A673 (cell line): ENCODE data around the gene LIPF. TPM values are rescaled to one million over a fixed set of nuclear protein-coding genes. Genes with fewer than 3 reads are reported as not detected.

Experiments
- BruUV-seq: library from RNA; stranded (reverse); fragments of 400-500 nt; replicated peaks from 2 replicates; lab custom pipeline; 2021; lab: Mats Ljungman, UMichigan
- CTCF ChIA-PET: fragments of 300-600 bp; sonication (Branson Sonifier 250); formaldehyde crosslinking; loops from one replicate; lab custom pipeline; 2022; ENCODE audit warnings: antibody characterized with exemption; lab: Charles Lee
- POLR2A ChIA-PET: fragments of 300-600 bp; sonication (Branson Sonifier 250); formaldehyde crosslinking; loops from one replicate; lab custom pipeline; 2022; ENCODE audit warnings: antibody characterized with exemption; ENCODE audit not compliant: low non-redundant PET; lab: Charles Lee
- DNase-seq: peaks from one replicate; pipeline ENCODE4 v3.0.0-alpha.2; 2015; ENCODE audit warnings: low spot score
- H3K27ac ChIP-seq: fragments of 200-600 bp; sonication (generic); 2 replicates; pipeline ENCODE4 v1.5.1; 2016; ENCODE audit warnings: mixed run types, low read depth, mild to moderate bottlenecking, mixed read lengths, antibody characterized with exemption, low read length; ENCODE audit not compliant: poor library complexity, severe bottlenecking
- H3K27me3 ChIP-seq: fragments of 200-600 bp; sonication (generic); replicated peaks from 2 replicates; pipeline ENCODE4 v1.6.1; 2017; ENCODE audit warnings: mixed run types, low read depth, mild to moderate bottlenecking, mixed read lengths, antibody characterized with exemption, low read length; ENCODE audit not compliant: insufficient read depth, poor library complexity
- H3K36me3 ChIP-seq: fragments of 200-600 bp; sonication (generic); 2 replicates; pipeline ENCODE4 v1.6.1; 2016; ENCODE audit warnings: mixed run types, mild to moderate bottlenecking, mixed read lengths, antibody characterized with exemption, low read length; ENCODE audit not compliant: insufficient read depth, poor library complexity, severe bottlenecking
- H3K4me1 ChIP-seq: fragments of 200-600 bp; sonication (generic); 2 replicates; pipeline ENCODE4 v1.6.1; 2017; ENCODE audit warnings: mixed run types, mild to moderate bottlenecking, mixed read lengths, antibody characterized with exemption, low read length; ENCODE audit not compliant: insufficient read depth, poor library complexity, severe bottlenecking
- H3K4me3 ChIP-seq: fragments of 200-600 bp; sonication (generic); 2 replicates; pipeline ENCODE4 v1.5.1; 2016; ENCODE audit warnings: low read depth, mixed run types, mild to moderate bottlenecking, mixed read lengths, low read length; ENCODE audit not compliant: poor library complexity, severe bottlenecking
- H3K9me3 ChIP-seq: fragments of 200-600 bp; sonication (generic); 2 replicates; pipeline ENCODE4 v1.6.1; 2016; ENCODE audit warnings: mixed run types, low read depth, mild to moderate bottlenecking, mixed read lengths, antibody characterized with exemption, low read length; ENCODE audit not compliant: poor library complexity, severe bottlenecking
- CTCF ChIP-seq: fragments of 300-800, 200-600 bp; sonication (generic); conservative IDR thresholded peaks from 2 replicates; pipeline ENCODE4 v1.5.1; 2017; ENCODE audit warnings: low read depth, mild to moderate bottlenecking, antibody characterized with exemption, low read length, moderate library complexity, mixed read lengths
- EZH2 ChIP-seq: fragments of 200-600 bp; sonication (generic); IDR thresholded peaks from 2 replicates; pipeline ENCODE4 v1.6.1; 2017; ENCODE audit warnings: borderline replicate concordance, low read depth, mild to moderate bottlenecking, mixed read lengths, antibody characterized with exemption, low read length; ENCODE audit not compliant: poor library complexity, severe bottlenecking
- intact Hi-C: fragments of 100-400 bp; cut with micrococcal nuclease; formaldehyde crosslinking; loops from one replicate; pipeline ENCODE4 v1.10.0; 2022; ENCODE audit not compliant: unreplicated experiment
- total RNA-seq: library from RNA; stranded (reverse); gene quantifications from 2 replicates; pipeline ENCODE4 v1.2.3, GENCODE V29; 2021

The LIPF gene
- total RNA-seq, 1 experiment from 2014 or later, result not detected

- Histone ChIP-seq H3K4me1 (no peaks in the 10 kb centered on the region), H3K36me3 (no peaks in the 10 kb centered on the region), H3K27me3 (no peaks in the 10 kb centered on the region), H3K27ac (no peak overlapping the region), H3K4me3 (no peak overlapping the region), H3K9me3 (peaks cover 3% of the 10 kb centered on the region)
- CTCF ChIA-PET, result no interaction called here
- POLR2A ChIA-PET, result no interaction called here
- no peak for DNase-seq
- intact Hi-C loops, result no loop called here
- no TSS peak for BruUV-seq
- TF ChIP-seq EZH2, result no peak
- no peak for TF ChIP-seq CTCF
These were observed 45.7 kb upstream of the LIPF start for GRCh38 chr10:88618496-88618895.

GRCh38 chr10:88620441-88620840 lies 43.8 kb upstream of the LIPF start:
- Histone ChIP-seq H3K36me3 (no peaks in the 10 kb centered on the region), H3K27me3 (no peaks in the 10 kb centered on the region), H3K4me3 (no peak overlapping the region), H3K9me3 (peaks cover 3% of the 10 kb centered on the region), H3K27ac (no peak overlapping the region), H3K4me1 (no peaks in the 10 kb centered on the region)
- TF ChIP-seq CTCF (no peak), EZH2 (no peak)
- ChIA-PET CTCF (no interaction called here), POLR2A (no interaction called here)
- intact Hi-C loops, result no loop called here
- BruUV-seq, result no TSS peak
- DNase-seq, result no peak

GRCh38 chr10:88623835-88624234 lies 40.4 kb upstream of the LIPF start:
- no peaks in the 10 kb centered on the region for H3K27me3 ChIP-seq
- CTCF ChIA-PET, result no interaction called here
- H3K4me1 ChIP-seq, result no peaks in the 10 kb centered on the region
- TF ChIP-seq EZH2 (no peak), CTCF (no peak)
- intact Hi-C loops, result no loop called here
- no peak for DNase-seq
- H3K9me3 ChIP-seq, result peaks cover 3% of the 10 kb centered on the region
- no peaks in the 10 kb centered on the region for H3K36me3 ChIP-seq
- POLR2A ChIA-PET, result no interaction called here
- no peak overlapping the region for H3K4me3 ChIP-seq
- H3K27ac ChIP-seq, result no peak overlapping the region
- no TSS peak for BruUV-seq
